Measurements from ENCODE around the gene GPRC6A.
A peak's percentile ranks its signal among the peaks of the same experiment; 100 is the strongest.
"Not testable (repeated sequence)": the region's sequence is repeated elsewhere in the genome, so short reads cannot be mapped to it uniquely, and the experiment has no call there.

The GPRC6A gene

GRCh38 chr6:116828983-116829382 is at the start of gene GPRC6A:
Gene GPRC6A (minus strand): TSS chr6:116829083. CDS start chr6:116829013, 70 bp downstream.
- no peak for DNase-seq

GRCh38 chr6:116877743-116878142 is 48.9 kb upstream of the GPRC6A start:
- DNase-seq = peak; percentile 34

GRCh38 chr6:116876635-116877611 is 48.0 kb upstream of the GPRC6A start, which contains the start of gene RFX6:
Gene RFX6 (plus strand): TSS chr6:116877242. CDS start chr6:116877276, 34 bp downstream.
- DNase-seq = peak; percentile 44

GRCh38 chr6:116876107-116876506 is 47.2 kb upstream of the GPRC6A start:
- DNase-seq = peak; percentile 39

- DNase-seq = no peak
These were observed 43.9 kb upstream of the GPRC6A start for GRCh38 chr6:116872771-116873170.

- no peak for DNase-seq
These were observed 37.5 kb upstream of the GPRC6A start for GRCh38 chr6:116866281-116866871.

- no peak for DNase-seq
These were observed 30.4 kb upstream of the GPRC6A start for GRCh38 chr6:116859264-116859663.

GRCh38 chr6:116858060-116858459 is 29.2 kb upstream of the GPRC6A start:
- no peak for DNase-seq

- DNase-seq = no peak
These were observed 18.3 kb upstream of the GPRC6A start for GRCh38 chr6:116847227-116847626.

GRCh38 chr6:116842459-116842858 is 13.6 kb upstream of the GPRC6A start:
- DNase-seq = no peak

- no peak for DNase-seq
These were observed 11.2 kb upstream of the GPRC6A start for GRCh38 chr6:116840091-116840490.

- DNase-seq = no peak
These were observed 7.9 kb upstream of the GPRC6A start for GRCh38 chr6:116836606-116837342.

- not testable (repeated sequence) for DNase-seq
These were observed 5.6 kb upstream of the GPRC6A start for GRCh38 chr6:116834526-116834925.

GRCh38 chr6:116827561-116828240 is 1.2 kb downstream of the GPRC6A start:
- DNase-seq = no peak

GRCh38 chr6:116816336-116816735 is 12.5 kb downstream of the GPRC6A start:
- DNase-seq = not testable (repeated sequence)

- no peak for DNase-seq
These were observed 16.7 kb downstream of the GPRC6A start for GRCh38 chr6:116812051-116812650.

- DNase-seq = no peak
These were observed 26.9 kb downstream of the GPRC6A start for GRCh38 chr6:116801971-116802370.

GRCh38 chr6:116799945-116800344 is 28.9 kb downstream of the GPRC6A start:
- no peak for DNase-seq

- no peak for DNase-seq
These were observed 31.3 kb downstream of the GPRC6A start for GRCh38 chr6:116797585-116797984.

GRCh38 chr6:116793224-116793623 is 35.7 kb downstream of the GPRC6A start:
- no peak for DNase-seq

- DNase-seq = no peak
These were observed 45.0 kb downstream of the GPRC6A start for GRCh38 chr6:116783852-116784251.

GRCh38 chr6:116779573-116780164 is 49.2 kb downstream of the GPRC6A start:
- peak; percentile 32 for DNase-seq

Measured in retina (tissue), 1 donor.